HAP-1 (cell line): ENCODE data around the gene DTX1.

ENCODE experiments used
- DNase-seq, 2 experiments: peaks; one replicate each; pipeline ENCODE4 v3.0.0-alpha.2; 2016 to 2020; ENCODE audit warnings: low spot score in 2 of 2
- H3K27me3 ChIP-seq: fragments of 250-450 bp; sonication (Bioruptor Pico); 2 replicates; pipeline ENCODE4 v1.5.1; 2020; ENCODE audit warnings: low read depth, mild to moderate bottlenecking, moderate library complexity
- H3K36me3 ChIP-seq: fragments of 250-450 bp; sonication (Bioruptor Pico); replicated peaks from 2 replicates; pipeline ENCODE4 v1.5.1; 2020; ENCODE audit warnings: mild to moderate bottlenecking
- H3K4me1 ChIP-seq: fragments of 250-450 bp; sonication (Bioruptor Pico); 2 replicates; pipeline ENCODE4 v1.5.1; 2020; ENCODE audit warnings: mild to moderate bottlenecking
- H3K4me3 ChIP-seq: fragments of 250-450 bp; sonication (Bioruptor Pico); 2 replicates; pipeline ENCODE4 v1.5.1; 2020; ENCODE audit warnings: mild to moderate bottlenecking, moderate library complexity
- H3K9me3 ChIP-seq: fragments of 250-450 bp; sonication (Bioruptor Pico); 2 replicates; pipeline ENCODE4 v1.5.1; 2020; ENCODE audit warnings: mild to moderate bottlenecking, moderate library complexity
- in situ Hi-C: fragments of 300-500 bp; cut with MboI; formaldehyde crosslinking; loops from 3 replicates; pipeline ENCODE4 v1.14.3; 2020; ENCODE audit warnings: low sequenced_read_pairs, inconsistent platforms, mixed read lengths

DTX1 gene

GRCh38 chr12:113142173-113142885, 85.8 kb downstream of the DTX1 start:
- no peak overlapping the region for H3K4me3 ChIP-seq
- in situ Hi-C loops, result no loop called here
- H3K4me1 ChIP-seq, result no peaks in the 10 kb centered on the region
- H3K36me3 ChIP-seq, result no peaks in the 10 kb centered on the region
- H3K27me3 ChIP-seq, result no peaks in the 10 kb centered on the region
- H3K9me3 ChIP-seq, result no peaks in the 10 kb centered on the region
- DNase-seq, result no peak

GRCh38 chr12:113142886-113143332, 86.4 kb downstream of the DTX1 start:
- in situ Hi-C loops, result no loop called here
- no peaks in the 10 kb centered on the region for H3K4me1 ChIP-seq
- no peak for DNase-seq

DNA sequence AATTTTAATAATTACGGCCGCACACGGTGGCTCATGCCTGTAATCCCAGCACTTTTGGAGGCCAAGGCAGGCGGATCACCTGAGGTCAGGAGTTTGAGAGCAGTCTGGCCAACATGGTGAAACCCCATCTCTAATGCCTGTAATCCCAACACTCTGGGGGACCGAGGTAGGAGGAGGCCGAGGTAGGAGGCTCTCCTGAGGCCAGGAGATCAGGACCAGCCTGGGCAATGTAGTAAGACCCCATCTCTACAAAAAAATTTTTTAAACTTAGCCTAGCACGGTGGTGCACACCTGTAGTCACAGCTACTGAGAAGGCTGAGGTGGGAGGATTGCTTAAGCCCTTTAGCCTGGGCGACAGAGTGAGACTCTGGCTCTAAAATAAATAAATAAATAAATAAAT, 87.4 kb downstream of the DTX1 start:
- DNase-seq, result no peak
- Histone ChIP-seq H3K36me3 (no peaks in the 10 kb centered on the region), H3K27me3 (no peaks in the 10 kb centered on the region), H3K9me3 (no peaks in the 10 kb centered on the region), H3K4me1 (no peaks in the 10 kb centered on the region), H3K4me3 (no peak overlapping the region)
- in situ Hi-C loops, result no loop called here

More at GRCh38 chr12:113142886-113143332, 86.4 kb downstream of the DTX1 start:
- H3K4me3 ChIP-seq, result no peak overlapping the region
- no peaks in the 10 kb centered on the region for H3K9me3 ChIP-seq
- H3K27me3 ChIP-seq, result no peaks in the 10 kb centered on the region
- H3K36me3 ChIP-seq, result no peaks in the 10 kb centered on the region

DNA sequence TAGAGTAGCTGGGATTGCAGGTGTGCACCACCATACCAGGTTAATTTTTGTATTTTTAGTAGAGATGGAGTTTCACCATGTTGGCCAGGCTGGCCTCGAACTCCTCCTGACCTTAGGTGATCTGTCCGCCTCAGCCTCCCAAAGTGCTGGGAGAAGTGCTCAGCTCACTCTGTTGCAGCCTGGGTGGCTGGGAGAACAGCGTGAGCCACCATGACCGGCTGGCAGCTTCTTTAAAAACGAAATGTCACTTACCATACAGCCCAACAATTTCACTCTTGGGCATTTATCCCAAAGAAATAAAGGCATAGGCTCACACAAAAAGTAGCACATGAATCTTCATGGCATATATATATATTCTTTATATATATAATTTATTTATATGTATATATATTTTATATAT, 88.3 kb downstream of the DTX1 start:
- in situ Hi-C loops, result no loop called here
- no peak for DNase-seq

GRCh38 chr12:113145720-113146551, 89.4 kb downstream of the DTX1 start:
- Histone ChIP-seq H3K4me3 (no peak overlapping the region), H3K27me3 (no peaks in the 10 kb centered on the region), H3K9me3 (no peaks in the 10 kb centered on the region), H3K36me3 (no peaks in the 10 kb centered on the region), H3K4me1 (peaks cover 11% of the 10 kb centered on the region)
- in situ Hi-C loops, result no loop called here
- DNase-seq, result no peak

More for the DNA sequence above, 88.3 kb downstream of the DTX1 start:
- Histone ChIP-seq H3K9me3 (no peaks in the 10 kb centered on the region), H3K36me3 (no peaks in the 10 kb centered on the region), H3K4me3 (no peak overlapping the region), H3K27me3 (no peaks in the 10 kb centered on the region), H3K4me1 (peaks cover 8% of the 10 kb centered on the region)

DNA sequence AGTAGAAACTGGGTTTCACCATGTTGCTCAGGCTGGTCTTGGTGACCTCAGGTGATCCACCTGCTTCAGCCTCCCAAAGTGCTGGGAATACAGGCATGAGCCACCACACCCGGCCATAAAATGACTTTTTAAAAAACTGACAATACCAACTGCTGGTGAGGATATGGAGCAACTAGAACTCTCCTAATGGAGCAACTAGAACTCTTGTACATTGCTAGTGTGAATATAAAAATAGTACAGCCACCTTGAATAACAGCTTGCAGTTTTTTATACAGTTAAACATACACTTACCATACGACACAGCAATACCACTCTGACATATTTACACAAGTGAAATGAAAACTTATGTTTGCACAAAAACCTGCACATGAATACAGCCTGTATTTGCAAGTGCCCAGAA, 90.5 kb downstream of the DTX1 start:
- Histone ChIP-seq H3K9me3 (no peaks in the 10 kb centered on the region), H3K27me3 (no peaks in the 10 kb centered on the region), H3K36me3 (no peaks in the 10 kb centered on the region), H3K4me1 (peaks cover 11% of the 10 kb centered on the region), H3K4me3 (no peak overlapping the region)
- DNase-seq, result no peak
- in situ Hi-C loops, result no loop called here
